ENCODE results near the gene ANAPC2. TPM values are rescaled to one million over a fixed set of nuclear protein-coding genes. Genes with fewer than 3 reads are reported as not detected.

Gene ANAPC2
- polyA plus RNA-seq, 3 donors from 2014 or later, result 4.2 to 7.0 (median 5.3) TPM

DNA sequence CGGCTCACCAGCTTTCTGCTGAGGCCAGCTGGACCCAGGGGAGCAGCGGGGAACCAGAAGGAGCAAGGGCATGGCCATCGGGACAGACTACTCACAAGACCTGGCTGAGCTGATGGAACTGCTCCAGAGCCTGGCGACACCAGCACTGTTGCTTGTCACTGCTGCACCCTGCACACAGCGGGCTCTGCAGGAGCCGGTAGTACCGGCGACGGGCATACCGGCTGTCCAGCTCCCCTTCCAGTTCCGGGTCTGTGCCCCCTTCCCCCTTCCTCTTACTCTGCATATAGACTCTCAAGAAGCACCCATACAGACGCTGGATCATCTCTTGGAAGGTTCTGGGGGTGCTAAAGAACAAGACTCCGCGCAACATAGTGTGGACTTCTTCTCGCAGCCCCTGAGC is 974 bp downstream of the ANAPC2 start:
- DNase-seq, result no peak
- H3K36me3 Mint-ChIP-seq, result peaks cover 0 to 10% (median 4%) of the 10 kb centered on the region in 3 donors
- peak overlapping the region; percentile 90 to 94 (median 93) for H3K4me3 Mint-ChIP-seq
- H3K27me3 Mint-ChIP-seq (ENCODE audit: low read depth in 3 of 3), result peaks cover 2 to 14% (median 9%) of the 10 kb centered on the region in 3 donors
- peaks cover 38 to 40% of the 10 kb centered on the region in 2 donors for H3K4me1 Mint-ChIP-seq
- no peaks in the 10 kb centered on the region for H3K9me3 Mint-ChIP-seq
- peak overlapping the region; percentile 86 to 93 (median 91) for H3K27ac Mint-ChIP-seq

DNA sequence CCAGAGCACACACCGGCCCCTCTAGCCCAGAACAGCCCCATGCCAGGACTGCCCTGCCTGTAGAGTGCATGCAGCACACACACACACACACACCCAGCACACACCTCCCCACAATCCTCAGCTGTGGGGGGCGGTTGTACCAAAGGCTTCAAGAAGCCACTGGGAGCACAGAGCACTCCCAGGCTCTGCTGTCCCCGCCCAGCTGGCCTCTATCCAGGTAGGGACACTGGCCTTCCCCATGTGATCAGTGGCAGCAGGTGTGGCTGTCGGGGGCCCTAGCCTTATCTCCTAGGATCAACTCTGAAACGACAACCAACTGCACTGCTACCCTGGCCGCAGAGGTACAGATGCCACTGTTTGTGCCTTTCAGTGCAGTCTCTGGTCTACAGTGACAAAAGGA is 2.0 kb downstream of the ANAPC2 start:
- peaks cover 4 to 15% (median 5%) of the 10 kb centered on the region in 3 donors for H3K36me3 Mint-ChIP-seq
- peak overlapping the region in 2 of 6 donors; percentile 29 to 69 for H3K27ac Mint-ChIP-seq
- DNase-seq, result no peak
- peaks cover 38 to 40% of the 10 kb centered on the region in 2 donors for H3K4me1 Mint-ChIP-seq
- peaks cover 2 to 14% (median 9%) of the 10 kb centered on the region in 3 donors for H3K27me3 Mint-ChIP-seq (ENCODE audit: low read depth in 3 of 3)
- H3K4me3 Mint-ChIP-seq, result peak overlapping the region in 4 of 5 donors; percentile 91 to 94 (median 94)
- H3K9me3 Mint-ChIP-seq, result no peaks in the 10 kb centered on the region

DNA sequence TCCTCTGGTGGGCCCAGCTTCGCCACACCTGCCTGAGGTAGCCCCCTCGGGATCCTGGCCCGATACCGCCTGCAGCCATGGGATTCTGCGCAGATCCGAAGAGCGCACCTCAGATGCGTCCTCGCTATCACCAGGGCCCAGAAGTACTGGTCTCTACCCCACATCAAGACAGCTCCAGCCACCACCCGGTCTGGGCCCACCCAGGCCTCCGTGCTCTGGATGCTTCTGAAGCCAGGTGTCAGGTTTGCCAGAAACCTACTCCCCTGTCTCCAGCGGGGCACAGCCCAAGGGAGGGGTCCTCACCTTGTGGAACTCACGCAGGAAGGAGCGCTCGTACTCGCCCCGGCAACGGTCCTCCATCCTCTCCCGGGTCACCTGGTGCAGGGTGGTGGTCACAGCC is 2.4 kb downstream of the ANAPC2 start:
- H3K27me3 Mint-ChIP-seq (ENCODE audit: low read depth in 3 of 3), result peaks cover 2 to 11% (median 10%) of the 10 kb centered on the region in 3 donors
- no peaks in the 10 kb centered on the region for H3K9me3 Mint-ChIP-seq
- peaks cover 4 to 15% (median 5%) of the 10 kb centered on the region in 3 donors for H3K36me3 Mint-ChIP-seq
- peaks cover 36 to 40% of the 10 kb centered on the region in 2 donors for H3K4me1 Mint-ChIP-seq
- H3K4me3 Mint-ChIP-seq, result peak overlapping the region in 2 of 5 donors; percentile 18 to 91
- DNase-seq, result no peak
- no peak overlapping the region for H3K27ac Mint-ChIP-seq

DNA sequence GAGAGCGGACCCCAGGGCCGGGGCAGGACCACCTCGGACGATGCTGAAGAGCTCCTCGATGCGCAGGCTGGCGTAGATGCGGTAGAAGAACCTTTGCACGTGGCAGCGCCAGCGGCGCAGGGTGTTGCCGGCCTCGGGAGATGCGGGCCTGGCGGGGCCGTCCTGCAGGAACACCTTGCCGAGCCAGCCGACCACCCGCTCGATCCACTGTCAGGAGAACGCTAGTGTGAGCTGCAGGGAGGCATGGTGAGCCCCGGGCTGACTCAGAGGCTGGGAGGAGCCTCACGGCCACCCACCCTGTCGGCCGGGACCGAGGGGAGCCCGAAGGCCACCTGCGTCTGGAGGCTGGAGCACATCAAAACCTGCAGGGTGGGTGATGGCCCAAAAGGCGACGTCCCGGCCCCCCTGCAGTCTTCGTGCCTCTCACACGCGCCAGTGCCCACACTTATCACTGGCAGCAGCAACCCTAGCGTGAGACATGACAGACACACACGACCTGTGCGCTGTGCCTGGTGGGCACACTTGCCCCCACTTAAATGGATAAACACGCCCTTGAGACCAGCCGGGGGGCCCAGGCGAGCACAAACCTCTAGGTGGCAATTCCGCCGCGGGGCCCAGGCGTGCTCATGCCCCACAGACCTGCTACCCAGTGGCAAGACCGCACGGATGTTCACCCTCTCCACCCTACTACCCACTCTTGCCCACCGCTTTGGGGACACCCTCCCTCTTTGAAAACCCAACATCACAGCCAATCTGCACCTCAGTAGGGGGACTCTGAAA is 3.3 kb downstream of the ANAPC2 start:
- peaks cover 33 to 40% of the 10 kb centered on the region in 2 donors for H3K4me1 Mint-ChIP-seq
- no peak for DNase-seq
- H3K4me3 Mint-ChIP-seq, result no peak overlapping the region
- H3K27ac Mint-ChIP-seq, result peak overlapping the region in 1 of 6 donors; percentile 11
- H3K36me3 Mint-ChIP-seq, result peaks cover 4 to 15% (median 5%) of the 10 kb centered on the region in 3 donors
- H3K27me3 Mint-ChIP-seq (ENCODE audit: low read depth in 3 of 3), result peaks cover 2 to 11% (median 10%) of the 10 kb centered on the region in 3 donors
- no peaks in the 10 kb centered on the region for H3K9me3 Mint-ChIP-seq

DNA sequence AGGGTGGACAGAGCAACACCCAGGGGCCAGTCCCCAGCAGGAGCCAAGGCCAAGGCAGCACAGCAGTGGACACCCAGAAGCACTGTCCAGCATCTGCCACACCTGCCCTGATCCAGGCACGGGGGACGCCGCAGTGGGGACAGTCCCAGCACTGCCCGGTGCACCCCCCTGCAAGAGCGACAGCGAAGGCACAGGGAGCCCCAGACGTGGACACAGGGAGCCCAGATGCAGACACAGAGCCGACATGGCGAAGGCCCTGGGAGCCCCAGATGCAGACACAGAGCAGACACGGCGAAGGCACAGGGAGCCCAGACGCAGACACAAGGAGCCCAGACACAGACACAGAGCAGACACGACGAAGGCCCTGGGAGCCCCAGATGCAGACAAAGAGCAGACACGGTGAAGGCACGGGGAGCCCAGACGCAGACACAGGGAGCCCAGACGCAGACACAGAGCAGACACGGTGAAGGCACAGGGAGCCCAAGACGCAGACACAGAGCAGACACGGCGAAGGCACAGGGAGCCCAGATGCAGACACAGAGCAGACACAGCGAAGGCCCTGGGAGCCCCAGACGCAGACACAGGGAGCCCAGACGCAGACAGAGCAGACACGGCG is 4.3 kb downstream of the ANAPC2 start:
- Mint-ChIP-seq H3K9me3 (no peaks in the 10 kb centered on the region), H3K4me1 (peaks cover 26 to 32% of the 10 kb centered on the region in 2 donors), H3K27me3 (ENCODE audit: low read depth in 3 of 3) (peaks cover 2 to 15% (median 10%) of the 10 kb centered on the region in 3 donors), H3K27ac (no peak overlapping the region), H3K4me3 (peak overlapping the region in 3 of 5 donors; percentile 19 to 49 (median 20)), H3K36me3 (peaks cover 4 to 15% (median 5%) of the 10 kb centered on the region in 3 donors)
- no peak for DNase-seq

DNA sequence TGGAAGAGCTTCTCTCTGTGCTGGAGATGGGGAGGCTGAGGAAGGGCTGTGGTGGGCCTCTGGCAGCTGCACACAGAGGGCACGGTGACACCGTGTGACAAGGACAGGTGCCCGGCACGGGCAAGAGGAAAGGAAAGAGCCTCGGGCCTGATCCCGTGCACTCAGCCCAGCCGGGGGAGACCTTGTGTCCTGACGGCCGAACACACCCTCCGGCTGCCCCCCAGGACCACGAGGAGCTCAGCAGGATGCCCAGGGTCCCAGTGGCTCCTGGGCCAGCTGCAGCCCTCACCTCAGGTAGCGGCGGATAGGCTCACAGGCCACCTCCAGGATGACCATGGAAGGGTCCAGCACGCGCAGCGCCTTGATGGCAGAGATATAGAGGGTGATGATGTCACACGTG is 5.5 kb downstream of the ANAPC2 start:
- peaks cover 22 to 27% of the 10 kb centered on the region in 2 donors for H3K4me1 Mint-ChIP-seq
- peaks cover 0 to 9% (median 4%) of the 10 kb centered on the region in 3 donors for H3K27me3 Mint-ChIP-seq (ENCODE audit: low read depth in 3 of 3)
- H3K4me3 Mint-ChIP-seq, result no peak overlapping the region
- no peaks in the 10 kb centered on the region for H3K9me3 Mint-ChIP-seq
- no peak for DNase-seq
- H3K27ac Mint-ChIP-seq, result no peak overlapping the region
- peaks cover 4 to 16% (median 5%) of the 10 kb centered on the region in 3 donors for H3K36me3 Mint-ChIP-seq

DNA sequence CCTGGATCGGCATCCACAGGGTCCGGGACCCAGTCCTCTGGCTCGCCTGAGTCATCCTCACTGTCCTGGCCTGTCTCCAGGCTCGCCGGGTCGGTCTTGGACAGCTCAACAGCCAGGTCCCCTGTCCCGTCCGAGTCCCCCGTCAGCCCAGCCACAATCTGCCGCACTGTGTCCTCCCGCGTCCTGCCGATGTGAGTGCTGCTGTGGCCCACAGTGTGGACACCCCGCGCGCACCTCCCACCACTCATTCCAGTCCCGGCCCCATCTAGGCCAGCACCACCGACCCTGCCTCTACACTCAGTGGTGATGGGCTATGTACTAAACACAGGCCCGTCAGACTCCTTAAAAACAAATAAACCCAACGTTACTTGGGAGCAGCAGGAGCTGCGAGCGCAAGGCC is 6.7 kb downstream of the ANAPC2 start:
- no peak for DNase-seq
- peaks cover 4 to 22% (median 5%) of the 10 kb centered on the region in 3 donors for H3K36me3 Mint-ChIP-seq
- no peak overlapping the region for H3K4me3 Mint-ChIP-seq
- no peak overlapping the region for H3K27ac Mint-ChIP-seq
- H3K4me1 Mint-ChIP-seq, result peaks cover 10 to 15% of the 10 kb centered on the region in 2 donors
- H3K27me3 Mint-ChIP-seq (ENCODE audit: low read depth in 3 of 3), result peaks cover 0 to 6% (median 3%) of the 10 kb centered on the region in 3 donors
- no peaks in the 10 kb centered on the region for H3K9me3 Mint-ChIP-seq

DNA sequence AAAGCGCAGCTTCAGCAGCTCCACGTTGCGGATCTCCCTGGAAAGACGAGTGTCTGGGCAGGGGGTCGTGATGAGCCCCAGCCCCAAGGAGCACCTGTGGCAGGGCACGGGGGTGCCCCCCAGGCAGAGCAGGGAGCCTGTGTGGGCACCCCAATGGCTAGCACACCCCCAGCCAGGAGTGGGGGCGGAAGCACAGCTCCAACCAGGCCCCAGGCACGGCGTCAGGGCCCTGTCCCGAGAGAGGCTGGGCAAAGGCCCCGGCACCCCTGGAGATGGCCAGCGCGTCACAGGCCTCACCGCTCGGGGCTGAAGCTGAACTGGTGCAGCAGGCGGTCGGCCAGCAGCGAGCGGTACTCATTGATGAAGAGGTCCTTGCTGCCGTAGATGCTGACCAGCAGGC is 7.9 kb downstream of the ANAPC2 start:
- Mint-ChIP-seq H3K9me3 (no peaks in the 10 kb centered on the region), H3K36me3 (peaks cover 4 to 22% (median 5%) of the 10 kb centered on the region in 3 donors), H3K4me1 (peaks cover 4 to 8% of the 10 kb centered on the region in 2 donors), H3K27me3 (ENCODE audit: low read depth in 3 of 3) (peaks cover 3 to 6% (median 5%) of the 10 kb centered on the region in 3 donors), H3K27ac (no peak overlapping the region), H3K4me3 (no peak overlapping the region)
- no peak for DNase-seq

DNA sequence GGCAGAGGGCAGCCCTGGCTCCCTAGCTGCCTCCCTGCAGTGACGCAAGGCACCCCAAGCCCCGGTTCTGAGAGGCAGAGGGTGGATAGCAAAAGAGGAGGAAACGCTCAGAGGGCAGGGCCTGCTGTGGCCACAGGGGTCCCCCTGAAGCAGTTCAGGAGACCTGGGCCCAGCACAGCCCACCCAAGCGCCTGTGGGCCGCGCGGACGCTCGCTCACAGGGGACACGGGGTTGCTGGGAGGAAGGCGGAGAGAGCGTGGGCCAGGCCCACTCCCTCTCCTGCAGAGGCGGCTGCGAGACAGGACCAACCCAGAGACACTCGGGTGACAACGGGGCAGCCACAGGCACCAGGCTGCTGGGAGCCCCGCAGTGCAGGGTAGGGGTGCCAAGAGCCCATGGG is 8.6 kb downstream of the ANAPC2 start:
- Mint-ChIP-seq H3K36me3 (peaks cover 4 to 22% (median 5%) of the 10 kb centered on the region in 3 donors), H3K27ac (no peak overlapping the region), H3K27me3 (ENCODE audit: low read depth in 3 of 3) (peaks cover 3 to 8% (median 5%) of the 10 kb centered on the region in 3 donors), H3K4me3 (no peak overlapping the region), H3K9me3 (no peaks in the 10 kb centered on the region), H3K4me1 (peaks cover 1 to 8% of the 10 kb centered on the region in 2 donors)
- no peak for DNase-seq

DNA sequence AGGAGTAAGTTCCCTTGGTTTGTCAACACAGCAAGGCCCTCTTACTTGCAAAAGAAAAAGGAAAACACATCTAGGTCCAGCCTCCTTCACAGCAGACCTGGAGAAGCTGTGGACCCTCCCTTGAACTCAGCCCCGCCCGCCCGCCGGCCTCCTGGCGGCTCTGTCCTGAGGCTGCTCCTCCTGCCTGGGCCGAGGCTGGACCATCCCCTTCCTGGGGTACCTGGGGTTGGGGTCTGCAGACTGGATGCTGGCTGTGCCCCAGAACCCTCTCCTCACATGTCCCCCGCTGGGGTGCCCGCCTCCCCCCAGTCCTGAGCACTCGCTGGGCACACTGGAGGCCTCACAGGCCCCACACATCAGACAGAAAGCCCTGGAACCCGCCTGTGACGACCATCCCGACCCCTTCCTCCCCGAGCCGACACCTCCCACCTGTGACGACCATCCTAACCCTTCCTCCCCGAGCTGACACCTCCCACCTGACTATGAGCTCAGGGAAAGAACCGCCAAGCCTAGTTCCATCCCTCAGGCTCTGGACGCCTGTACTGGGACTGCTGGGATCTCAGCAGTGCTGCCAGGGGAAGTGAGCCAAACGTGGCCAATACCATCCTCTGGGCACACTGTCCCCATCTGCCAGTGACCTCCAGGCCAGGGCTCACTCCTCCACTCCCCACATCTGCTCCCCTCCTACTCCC is 9.3 kb downstream of the ANAPC2 start:
- peaks cover under 1 to 17% (median 5%) of the 10 kb centered on the region in 3 donors for H3K36me3 Mint-ChIP-seq
- H3K9me3 Mint-ChIP-seq, result no peaks in the 10 kb centered on the region
- no peak overlapping the region for H3K27ac Mint-ChIP-seq
- H3K27me3 Mint-ChIP-seq (ENCODE audit: low read depth in 3 of 3), result peaks cover 3 to 8% (median 5%) of the 10 kb centered on the region in 3 donors
- DNase-seq, result no peak
- H3K4me1 Mint-ChIP-seq, result peaks cover 0 to 2% of the 10 kb centered on the region in 2 donors
- H3K4me3 Mint-ChIP-seq, result no peak overlapping the region

DNA sequence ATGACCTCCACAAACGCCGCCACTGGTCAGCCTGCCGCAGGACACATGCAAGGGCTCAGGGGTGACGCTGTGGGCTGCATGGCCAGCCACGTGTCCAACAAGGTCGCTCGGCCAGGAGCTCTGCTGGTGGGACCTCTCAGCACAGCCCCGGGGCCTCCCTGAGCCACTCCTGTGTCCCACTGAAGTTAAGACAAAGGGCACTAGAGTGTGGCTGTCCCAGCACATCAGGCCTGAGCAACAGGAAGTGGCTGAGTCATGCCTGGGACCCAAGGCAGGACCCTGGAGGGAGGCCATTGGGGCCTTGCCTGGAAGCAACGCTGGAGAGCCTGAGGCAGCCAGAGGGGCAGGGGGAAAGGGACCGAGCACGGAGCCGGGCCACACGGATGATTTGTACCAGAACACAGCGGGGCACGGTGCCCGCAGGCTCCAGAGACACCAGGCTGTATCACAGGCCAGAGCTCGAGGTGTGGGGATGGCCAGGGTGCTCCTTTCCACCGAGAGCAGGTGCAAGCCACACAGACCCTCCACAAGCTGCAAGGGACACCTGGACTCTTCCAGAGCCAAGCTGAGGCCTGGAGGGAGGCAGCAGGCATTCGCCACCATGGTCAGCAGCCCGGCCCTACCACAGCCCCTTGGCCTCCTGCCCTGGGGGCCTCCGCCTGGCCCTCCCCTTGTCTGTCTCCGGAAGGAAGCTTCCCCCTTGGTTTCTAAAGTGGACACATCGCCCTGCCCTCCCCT is 10.0 kb downstream of the ANAPC2 start:
- no peak overlapping the region for H3K27ac Mint-ChIP-seq
- H3K36me3 Mint-ChIP-seq, result peaks cover 0 to 14% (median 5%) of the 10 kb centered on the region in 3 donors
- DNase-seq, result no peak
- H3K27me3 Mint-ChIP-seq (ENCODE audit: low read depth in 3 of 3), result peaks cover 3 to 8% (median 6%) of the 10 kb centered on the region in 3 donors
- no peak overlapping the region for H3K4me3 Mint-ChIP-seq
- H3K4me1 Mint-ChIP-seq, result no peaks in the 10 kb centered on the region
- no peaks in the 10 kb centered on the region for H3K9me3 Mint-ChIP-seq

DNA sequence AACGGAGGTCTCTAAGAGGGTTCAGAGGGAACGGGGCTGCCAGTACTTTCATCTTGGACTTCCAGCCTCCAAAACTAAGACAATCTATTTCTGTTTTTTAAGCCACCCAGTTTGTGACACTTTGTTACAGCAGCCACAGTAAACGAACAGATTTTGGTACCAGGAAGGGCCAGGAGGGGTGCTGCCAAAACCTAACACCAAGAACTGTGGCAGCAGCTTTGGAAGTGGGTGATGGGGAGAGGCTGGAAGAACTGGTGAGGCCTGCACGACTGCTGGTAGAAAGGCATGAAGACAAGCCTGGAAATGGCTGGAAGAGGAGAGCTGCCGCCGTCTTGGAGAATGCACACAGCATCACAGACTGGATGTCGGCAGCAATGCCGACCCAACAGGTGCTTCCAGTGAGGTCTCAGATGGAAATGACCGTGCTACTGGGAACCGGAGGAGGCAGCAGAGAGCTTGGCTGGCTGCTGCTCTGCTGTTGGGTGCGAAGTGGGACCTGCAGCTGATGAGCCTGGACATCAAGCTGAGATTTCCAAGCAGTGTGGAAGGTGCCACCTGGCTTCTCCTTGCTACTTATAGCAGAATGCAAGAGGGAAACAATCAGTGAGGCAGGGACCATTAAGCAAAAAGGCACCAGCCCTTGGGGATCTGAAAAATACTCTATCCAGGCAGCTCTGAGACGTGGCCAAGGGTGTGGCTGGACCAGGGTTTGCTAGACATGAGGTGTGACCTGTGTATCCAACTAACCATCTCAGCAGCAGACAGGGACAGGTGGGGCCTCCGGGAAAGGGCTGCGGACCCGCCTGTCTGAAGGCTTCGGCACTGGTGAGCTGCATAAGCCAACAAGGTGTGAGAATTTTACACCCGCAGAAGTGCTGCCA is 11.8 kb downstream of the ANAPC2 start:
- Mint-ChIP-seq H3K4me3 (no peak overlapping the region), H3K36me3 (peaks cover 0 to 8% (median 0%) of the 10 kb centered on the region in 3 donors), H3K4me1 (no peaks in the 10 kb centered on the region), H3K27ac (peak overlapping the region in 5 of 6 donors; percentile 14 to 76 (median 49)), H3K27me3 (ENCODE audit: low read depth in 3 of 3) (peaks cover 5 to 8% (median 6%) of the 10 kb centered on the region in 3 donors), H3K9me3 (no peaks in the 10 kb centered on the region)
- peak in 1 of 3 donors; percentile 23 for DNase-seq
